NT2/D1 (cell line): ENCODE data around the gene ULBP1.

Source experiments
- SUZ12 ChIP-seq: IDR thresholded peaks from 2 replicates; pipeline ENCODE4 v1.6.1; 2011; ENCODE audit not compliant: insufficient read length, insufficient read depth; ENCODE audit errors: extremely low read depth
- ZNF274 ChIP-seq: IDR thresholded peaks from 2 replicates; pipeline ENCODE4 v1.6.1; 2011; ENCODE audit warnings: mild to moderate bottlenecking, low read depth, low read length

DNA sequence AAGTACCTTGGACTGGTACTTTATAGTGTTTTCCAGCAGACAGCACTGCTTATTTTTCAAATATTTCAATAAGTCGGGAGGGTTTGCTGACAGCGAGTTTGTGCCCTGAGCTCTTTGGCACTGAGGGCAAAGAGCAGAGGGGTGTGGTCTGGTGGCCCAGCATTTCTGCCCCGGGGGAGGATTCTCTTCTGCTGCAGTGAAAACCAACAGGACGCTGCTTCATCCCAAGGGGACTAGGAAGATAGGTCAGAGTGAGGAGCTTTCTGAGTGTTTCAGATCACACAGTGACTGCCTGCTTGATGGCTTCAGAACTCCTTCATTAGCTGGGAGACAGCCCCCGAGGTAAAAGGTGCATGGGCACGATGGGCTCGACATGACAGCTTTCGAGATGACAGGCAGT is 13.3 kb upstream of the ULBP1 start:
- TF ChIP-seq SUZ12 (no peak), ZNF274 (no peak)
